Cardiac muscle cell (in vitro differentiated cells and primary cell): ENCODE results near the gene RANBP3. TPM values are rescaled to one million over a fixed set of nuclear protein-coding genes. Genes with fewer than 3 reads are reported as not detected.

Experiments
- DNase-seq, 2 donors: peaks; one replicate each; pipeline versions ENCODE4 v3.0.0 to v3.0.0-alpha.2; 2010 to 2017; ENCODE audit warnings: low read depth in 1 of 2, low spot score in 1 of 2
- H3K27ac ChIP-seq: fragments of 200-600 bp; sonication (generic); 2 replicates; pipeline ENCODE4 v1.5.1; 2016
- H3K27me3 ChIP-seq: fragments of 200-600 bp; sonication (generic); 2 replicates; pipeline ENCODE4 v1.6.0; 2016; ENCODE audit warnings: control low read depth
- H3K36me3 ChIP-seq: fragments of 200-600 bp; sonication (generic); 2 replicates; pipeline ENCODE4 v1.5.1; 2016; ENCODE audit warnings: control low read depth
- H3K4me1 ChIP-seq: fragments of 200-600 bp; sonication (generic); 2 replicates; pipeline ENCODE4 v1.8.1; 2017; ENCODE audit warnings: low read depth, mild to moderate bottlenecking, mixed run types
- H3K4me3 ChIP-seq: fragments of 200-600 bp; sonication (generic); 2 replicates; pipeline ENCODE4 v1.5.1; 2016; ENCODE audit warnings: mild to moderate bottlenecking
- H3K9me3 ChIP-seq: fragments of 200-600 bp; sonication (generic); 2 replicates; pipeline ENCODE4 v1.5.1; 2017; ENCODE audit warnings: low read depth, mild to moderate bottlenecking, control low read depth
- polyA plus RNA-seq: library from polyadenylated mRNA; unstranded; fragments of >200 nt; fragmentation: Nextera tagmentation; extraction: Ambion mirVana; gene quantifications from 2 replicates; pipeline ENCODE4 v1.2.1, GENCODE V29; 2016
- total RNA-seq: library from RNA; depleted of rRNA; stranded (reverse); fragments of >200 nt; gene quantifications from 2 replicates; pipeline ENCODE4 v1.2.3, GENCODE V29; 2016
- TF ChIP-seq, protein P1 (sequence below): IDR thresholded peaks from 2 replicates; pipeline ENCODE4 v1.5.1; 2012; ENCODE audit warnings: low read depth, mild to moderate bottlenecking, low read length

Gene RANBP3
- total and polyA plus RNA-seq, 2 experiments from 2014 or later: 17.7 to 108 TPM

DNA sequence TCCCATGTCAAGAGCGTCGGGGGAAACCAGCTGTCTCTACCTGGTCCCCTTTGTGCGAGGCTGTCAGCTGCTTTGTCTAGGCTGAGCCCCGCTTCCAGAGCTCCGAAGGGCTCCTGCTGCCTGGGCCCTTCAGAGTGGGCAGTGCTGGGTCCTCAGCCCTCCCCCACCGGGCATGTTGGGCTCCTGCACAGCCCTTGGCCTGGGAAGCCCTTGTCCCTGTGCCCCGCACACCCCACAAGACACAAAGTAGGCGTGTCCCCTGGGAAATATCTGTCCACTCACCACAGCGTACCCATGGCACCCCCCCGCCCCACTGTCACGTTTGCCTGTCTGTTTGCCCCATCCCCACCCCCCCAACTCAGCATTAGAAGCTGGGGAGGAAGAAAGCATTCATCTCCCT, 39.6 kb upstream of the RANBP3 start:
- Histone ChIP-seq H3K27me3 (no peaks in the 10 kb centered on the region), H3K9me3 (no peaks in the 10 kb centered on the region), H3K36me3 (no peaks in the 10 kb centered on the region), H3K4me1 (no peaks in the 10 kb centered on the region), H3K27ac (no peak overlapping the region), H3K4me3 (no peak overlapping the region)
- TF ChIP-seq, protein P1, sequence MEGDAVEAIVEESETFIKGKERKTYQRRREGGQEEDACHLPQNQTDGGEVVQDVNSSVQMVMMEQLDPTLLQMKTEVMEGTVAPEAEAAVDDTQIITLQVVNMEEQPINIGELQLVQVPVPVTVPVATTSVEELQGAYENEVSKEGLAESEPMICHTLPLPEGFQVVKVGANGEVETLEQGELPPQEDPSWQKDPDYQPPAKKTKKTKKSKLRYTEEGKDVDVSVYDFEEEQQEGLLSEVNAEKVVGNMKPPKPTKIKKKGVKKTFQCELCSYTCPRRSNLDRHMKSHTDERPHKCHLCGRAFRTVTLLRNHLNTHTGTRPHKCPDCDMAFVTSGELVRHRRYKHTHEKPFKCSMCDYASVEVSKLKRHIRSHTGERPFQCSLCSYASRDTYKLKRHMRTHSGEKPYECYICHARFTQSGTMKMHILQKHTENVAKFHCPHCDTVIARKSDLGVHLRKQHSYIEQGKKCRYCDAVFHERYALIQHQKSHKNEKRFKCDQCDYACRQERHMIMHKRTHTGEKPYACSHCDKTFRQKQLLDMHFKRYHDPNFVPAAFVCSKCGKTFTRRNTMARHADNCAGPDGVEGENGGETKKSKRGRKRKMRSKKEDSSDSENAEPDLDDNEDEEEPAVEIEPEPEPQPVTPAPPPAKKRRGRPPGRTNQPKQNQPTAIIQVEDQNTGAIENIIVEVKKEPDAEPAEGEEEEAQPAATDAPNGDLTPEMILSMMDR: no peak
- no peak for DNase-seq

DNA sequence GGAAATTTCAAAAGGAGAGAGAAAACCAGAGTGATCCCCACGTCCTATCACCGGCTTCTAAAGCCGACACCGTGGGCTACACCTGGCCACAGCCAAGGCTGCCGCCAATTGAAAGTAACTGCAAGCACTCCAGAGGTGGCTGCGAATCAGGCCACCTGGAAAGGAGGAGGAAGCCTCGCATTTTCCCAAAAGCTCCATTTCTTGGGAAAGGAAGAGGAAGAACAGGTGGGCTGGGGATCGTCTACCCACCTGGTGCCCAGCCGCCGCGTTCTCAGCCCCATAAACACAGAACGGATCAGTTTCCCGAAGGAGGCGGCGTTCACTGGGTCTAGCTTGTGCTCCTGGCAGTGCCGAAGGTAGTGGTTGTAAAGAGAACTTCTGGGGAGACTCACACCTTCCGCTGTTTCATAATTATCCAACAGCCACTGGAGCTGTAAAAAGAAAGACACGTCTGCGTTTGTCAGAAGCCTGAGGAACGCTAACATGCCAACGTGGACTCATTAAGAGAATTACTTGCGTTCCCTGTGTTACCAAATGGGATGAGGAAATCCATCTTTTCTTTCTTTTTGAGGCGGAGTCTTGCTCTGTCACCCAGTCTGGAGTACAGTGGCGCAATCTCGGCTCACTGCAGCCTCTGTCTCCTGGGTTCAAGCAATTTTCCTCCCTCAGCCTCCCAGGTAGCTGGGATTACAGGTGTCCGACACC, 38.1 kb upstream of the RANBP3 start:
- no peaks in the 10 kb centered on the region for H3K36me3 ChIP-seq
- no peaks in the 10 kb centered on the region for H3K9me3 ChIP-seq
- H3K27ac ChIP-seq: no peak overlapping the region
- no peaks in the 10 kb centered on the region for H3K4me1 ChIP-seq
- DNase-seq: no peak
- no peak overlapping the region for H3K4me3 ChIP-seq
- H3K27me3 ChIP-seq: no peaks in the 10 kb centered on the region
- TF ChIP-seq, protein P1: no peak

DNA sequence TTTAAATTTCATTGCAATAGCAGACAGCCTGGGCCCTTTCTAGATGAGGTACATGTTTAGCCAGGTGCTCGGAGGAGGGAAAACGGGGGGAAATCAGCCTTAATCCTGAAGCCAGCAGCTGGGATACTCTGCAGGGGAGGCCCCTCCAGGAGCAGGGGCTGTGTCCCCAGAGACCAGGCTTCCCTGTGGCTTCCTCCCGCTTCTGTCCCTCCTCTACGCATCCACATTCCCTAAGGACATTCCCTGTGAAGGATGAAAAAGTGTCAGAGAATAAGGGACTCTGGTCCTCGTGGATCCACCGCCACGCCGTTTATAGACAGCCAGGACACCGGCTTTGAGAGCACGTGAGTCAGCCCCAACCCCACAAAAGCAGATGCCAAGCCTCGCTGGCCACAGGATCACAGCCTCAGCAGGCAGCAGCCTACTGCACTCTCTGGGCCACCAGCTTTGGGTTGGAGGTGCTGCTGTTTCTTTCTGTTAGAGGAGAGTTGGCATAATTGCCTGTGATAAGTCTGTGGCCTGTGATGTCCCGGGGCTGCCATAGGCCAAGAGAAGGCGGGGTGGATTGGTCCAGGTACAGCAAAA, 36.7 kb upstream of the RANBP3 start:
- DNase-seq: no peak
- Histone ChIP-seq H3K9me3 (no peaks in the 10 kb centered on the region), H3K4me1 (no peaks in the 10 kb centered on the region), H3K4me3 (no peak overlapping the region), H3K27me3 (no peaks in the 10 kb centered on the region), H3K27ac (no peak overlapping the region), H3K36me3 (no peaks in the 10 kb centered on the region)
- TF ChIP-seq, protein P1: no peak

DNA sequence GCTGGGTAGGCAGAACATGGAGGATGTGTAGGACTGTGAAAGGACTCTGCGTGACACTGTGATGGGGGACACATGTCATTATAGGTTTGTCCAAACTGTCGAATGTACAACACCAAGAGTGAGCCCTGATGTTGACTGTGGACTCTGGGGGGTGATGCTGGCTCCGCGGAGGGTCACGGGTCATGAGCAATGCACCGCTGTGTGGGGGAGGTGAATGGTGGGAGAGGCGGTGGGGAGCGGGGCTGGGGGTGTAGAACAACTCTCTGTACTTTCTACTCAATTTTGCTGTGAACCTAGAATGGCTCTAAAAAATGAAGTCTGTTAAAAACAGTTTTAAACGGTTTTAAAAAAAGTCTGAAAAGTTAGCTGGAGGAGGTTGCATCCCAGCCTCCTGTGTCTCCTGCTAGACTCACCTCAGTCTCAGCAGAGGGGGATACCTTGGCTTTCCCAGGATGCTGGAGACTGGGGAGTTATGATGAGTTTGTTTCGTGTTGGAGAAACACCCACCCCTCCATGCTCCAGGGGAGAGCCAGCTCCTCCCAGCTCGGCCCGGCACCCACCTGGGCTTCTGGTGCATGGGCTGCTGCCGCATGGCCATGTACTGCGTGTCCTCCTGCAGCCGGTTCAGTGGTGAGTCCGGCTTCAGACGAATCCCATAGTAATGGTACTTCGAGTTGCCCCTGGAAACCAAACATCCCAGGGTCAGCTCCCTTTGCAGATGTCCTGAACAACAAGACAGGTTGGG, 34.7 kb upstream of the RANBP3 start:
- H3K4me1 ChIP-seq: no peaks in the 10 kb centered on the region
- TF ChIP-seq, protein P1: no peak

DNA sequence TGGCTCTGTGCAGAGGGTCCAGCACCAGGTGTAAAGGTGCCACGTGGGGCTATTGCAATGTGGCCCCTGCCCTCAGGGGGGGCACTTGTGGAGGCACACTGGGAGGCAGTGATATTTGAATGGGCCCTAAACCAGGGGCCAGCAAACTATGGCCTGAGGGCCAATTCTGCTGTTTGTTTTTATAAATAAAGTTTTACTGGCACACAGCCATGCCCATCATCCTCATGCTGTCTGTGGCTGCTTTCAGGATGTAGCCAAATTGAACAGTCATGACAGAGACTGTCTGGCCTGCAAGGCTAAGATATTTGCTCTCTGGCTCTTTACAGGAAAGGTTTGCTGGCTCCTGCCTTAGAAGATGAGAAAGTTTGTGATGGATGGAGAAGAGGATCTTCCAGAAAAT, 33.9 kb upstream of the RANBP3 start:
- Histone ChIP-seq H3K9me3 (no peaks in the 10 kb centered on the region), H3K4me1 (no peaks in the 10 kb centered on the region), H3K27ac (no peak overlapping the region), H3K27me3 (no peaks in the 10 kb centered on the region), H3K4me3 (no peak overlapping the region), H3K36me3 (no peaks in the 10 kb centered on the region)
- no peak for DNase-seq
- TF ChIP-seq, protein P1: no peak

More for the DNA sequence above, 34.7 kb upstream of the RANBP3 start:
- DNase-seq: no peak
- Histone ChIP-seq H3K9me3 (no peaks in the 10 kb centered on the region), H3K27me3 (no peaks in the 10 kb centered on the region), H3K27ac (no peak overlapping the region), H3K4me3 (no peak overlapping the region), H3K36me3 (no peaks in the 10 kb centered on the region)
